K562 (cell line): ENCODE data around the gene RASIP1. TPM values are rescaled to one million over a fixed set of nuclear protein-coding genes. Genes with fewer than 3 reads are reported as not detected.
A peak's percentile ranks its signal among the peaks of the same experiment; 100 is the strongest.

Experiments
- ATAC-seq: fragments of 200-7000 bp; cut with Tn5 transposase; 3 replicates; pipeline ENCODE4 v1.9.1; 2020; ENCODE audit warnings: moderate library complexity
- BruUV-seq: library from RNA; stranded (reverse); fragments of 400-500 nt; replicated peaks from 2 replicates; lab custom pipeline; 2021; lab: Mats Ljungman, UMichigan
- CTCF ChIA-PET: fragments of 300-600 bp; formaldehyde crosslinking; extraction: SDS; loops from one replicate; lab custom pipeline; 2021; ENCODE audit warnings: low intra/inter-chr PET ratio; lab: Yijun Ruan, JAX
- POLR2A ChIA-PET: fragments of 300-600, 350-650 bp; sonication (Branson Sonifier 250); formaldehyde crosslinking; extraction: SDS; loops from one replicate; lab custom pipeline; 2021; ENCODE audit warnings: antibody characterized with exemption, inconsistent platforms; lab: Yijun Ruan, JAX
- DNase-seq, 4 experiments: peaks; one replicate each; pipeline versions ENCODE4 v3.0.0 to v3.0.0-alpha.2; 2011 to 2018; ENCODE audit warnings: low spot score in 3 of 4, mixed read lengths in 3 of 4; ENCODE audit errors: extremely low read depth in 1 of 4
- FAIRE-seq: peaks from 2 replicates; lab custom pipeline; 2011; peaks lifted over from hg19 to GRCh38; lab: Jason Lieb, UNC
- H2AFZ ChIP-seq: 2 replicates; pipeline ENCODE4 v1.6.0; 2011; ENCODE audit warnings: low read depth, low read length, control low read depth, inconsistent platforms
- H3K27ac ChIP-seq: fragments of 200-600 bp; 3 replicates; pipeline ENCODE4 v1.8.0; 2011; ENCODE audit warnings: low read depth, mild to moderate bottlenecking, control low read depth, inconsistent platforms, low read length, moderate library complexity, mixed read lengths; ENCODE audit errors: extremely low read depth
- H3K27me3 ChIP-seq, 2 experiments: fragments of 300-600 bp in 1 of 2; 2 replicates in 1 of 2; 3 replicates in 1 of 2; pipeline versions ENCODE4 v1.6.0 to v1.8.0; 2011; ENCODE audit warnings: inconsistent platforms in 2 of 2, low read length in 2 of 2, mild to moderate bottlenecking in 1 of 2, mixed read lengths in 1 of 2, moderate library complexity in 1 of 2; ENCODE audit not compliant: control insufficient read depth in 2 of 2, insufficient read depth in 2 of 2
- H3K36me3 ChIP-seq: fragments of 300-600 bp; 3 replicates; pipeline ENCODE4 v1.8.0; 2011; ENCODE audit warnings: mild to moderate bottlenecking, low read length, inconsistent platforms; ENCODE audit not compliant: control insufficient read depth, insufficient read depth
- H3K4me1 ChIP-seq, 2 experiments: fragments of 200-600 bp in 1 of 2; replicated peaks in 1 of 2; 2 replicates in 1 of 2; 3 replicates in 1 of 2; pipeline versions ENCODE4 v1.5.1 to v1.8.0; 2011; ENCODE audit warnings: inconsistent platforms in 2 of 2, low read length in 2 of 2, mild to moderate bottlenecking in 1 of 2, mixed read lengths in 1 of 2, moderate library complexity in 1 of 2; ENCODE audit not compliant: control insufficient read depth in 2 of 2, insufficient read depth in 2 of 2
- H3K4me2 ChIP-seq: 2 replicates; pipeline ENCODE4 v1.6.1; 2011; ENCODE audit warnings: low read length, control low read depth, inconsistent platforms, mixed read lengths; ENCODE audit not compliant: insufficient read depth
- H3K4me3 ChIP-seq: fragments of 200-600 bp; sonication (generic), shearing (Covaris generic); 2 replicates; pipeline ENCODE4 v1.5.1; 2016; ENCODE audit warnings: control low read depth, inconsistent platforms
- H3K79me2 ChIP-seq: fragments of 200-600 bp; 3 replicates; pipeline ENCODE4 v1.8.0; 2011; ENCODE audit warnings: low read length, inconsistent platforms; ENCODE audit not compliant: control insufficient read depth, insufficient read depth
- H3K9ac ChIP-seq, 2 experiments: 2 replicates each; pipeline versions ENCODE4 v1.6.0 to v1.6.1; 2011; ENCODE audit warnings: low read depth in 2 of 2, low read length in 2 of 2, control low read depth in 1 of 2, inconsistent platforms in 1 of 2, mild to moderate bottlenecking in 1 of 2, mixed read lengths in 1 of 2; ENCODE audit not compliant: insufficient read depth in 1 of 2
- H3K9me1 ChIP-seq: one replicate; pipeline ENCODE4 v1.6.0; 2011; ENCODE audit warnings: inconsistent platforms, mild to moderate bottlenecking, low read length, moderate library complexity; ENCODE audit not compliant: control insufficient read depth, insufficient read depth
- H3K9me3 ChIP-seq: replicated peaks from 2 replicates; pipeline ENCODE4 v1.5.1; 2011; ENCODE audit warnings: low read depth, low read length, inconsistent platforms; ENCODE audit not compliant: control insufficient read depth, insufficient read depth
- H4K20me1 ChIP-seq: replicated peaks from 2 replicates; pipeline ENCODE4 v1.6.1; 2011; ENCODE audit warnings: low read length, inconsistent platforms, mixed read lengths; ENCODE audit not compliant: control insufficient read depth, insufficient read depth
- CHD1 ChIP-seq: fragments of 200-600 bp; sonication (generic); IDR thresholded peaks from one replicate; pipeline ENCODE4 v1.6.1; 2012; ENCODE audit warnings: mild to moderate bottlenecking, moderate library complexity, low read length, inconsistent platforms
- HDAC1 ChIP-seq, 2 experiments: fragments of 450-650 bp; IDR thresholded peaks; 2 replicates each; pipeline ENCODE4 v1.6.1; 2016 to 2017; ENCODE audit warnings: inconsistent platforms in 1 of 2, mild to moderate bottlenecking in 1 of 2, moderate library complexity in 1 of 2
- HDAC8 ChIP-seq: fragments of 450-650 bp; IDR thresholded peaks from 2 replicates; pipeline ENCODE4 v1.6.1; 2016; ENCODE audit warnings: mild to moderate bottlenecking, missing genetic modification characterization, moderate library complexity, missing compliant biosample characterization
- IRF2 ChIP-seq: sonication (generic); formaldehyde crosslinking; IDR thresholded peaks from 2 replicates; pipeline ENCODE4 v1.8.1; 2022; ENCODE audit warnings: mild to moderate bottlenecking, missing genetic modification reagents
- MEF2A ChIP-seq: IDR thresholded peaks from 2 replicates; pipeline ENCODE4 v1.6.1; 2011; ENCODE audit warnings: low read depth, mild to moderate bottlenecking, low read length, moderate library complexity; ENCODE audit not compliant: control insufficient read depth
- NFIC ChIP-seq: fragments of 450-650 bp; IDR thresholded peaks from 2 replicates; pipeline ENCODE4 v1.6.1; 2017; ENCODE audit warnings: mild to moderate bottlenecking, inconsistent platforms
- PHF8 ChIP-seq: fragments of 200-600 bp; sonication (generic); IDR thresholded peaks from 2 replicates; pipeline ENCODE4 v1.6.1; 2012; ENCODE audit warnings: mixed run types, mild to moderate bottlenecking, inconsistent platforms, low read length, moderate library complexity, borderline replicate concordance
- POLR2AphosphoS5 ChIP-seq: IDR thresholded peaks from 2 replicates; pipeline ENCODE4 v1.6.1; 2011; ENCODE audit warnings: mild to moderate bottlenecking, low read depth, low read length, moderate library complexity; ENCODE audit not compliant: control insufficient read depth, insufficient read depth
- TEAD1 ChIP-seq, 2 experiments: fragments of 450-650 bp in 1 of 2; sonication (generic) in 1 of 2; formaldehyde crosslinking; IDR thresholded peaks; 2 replicates each; pipeline versions ENCODE4 v1.4.0 to v1.8.0; 2020 to 2022; ENCODE audit warnings: mild to moderate bottlenecking in 2 of 2, missing genetic modification reagents in 1 of 2
- ZBED1 ChIP-seq: IDR thresholded peaks from 2 replicates; pipeline ENCODE4 v1.6.1; 2014
- WGBS: fragments of 100-300 bp; shearing (Covaris generic); methylation state at CpG from one replicate; pipeline ENCODE4 v1.1.6; 2016; ENCODE audit warnings: low coverage, mixed read lengths; ENCODE audit not compliant: insufficient coverage; ENCODE audit errors: missing lambda C conversion rate; 5-methylcytosine and 5-hydroxymethylcytosine counted together
- in situ Hi-C: fragments of 300-500 bp; cut with MboI; formaldehyde crosslinking; loops from 4 replicates; pipeline ENCODE4 v1.15.0; 2018; ENCODE audit warnings: inconsistent platforms, mixed read lengths
- intact Hi-C: fragments of 100-400 bp; cut with micrococcal nuclease; formaldehyde crosslinking; loops from 2 replicates; pipeline ENCODE4 v1.14.2; 2022
- polyA plus RNA-seq, 8 experiments: library from polyadenylated mRNA; depleted of rRNA in 4 of 8; stranded (reverse) in 5 of 8; unstranded in 3 of 8; fragments of >200 nt; fragmentation: Nextera tagmentation in 2 of 8; fragmentation: Illumina TruSeq in 1 of 8; extraction: Ambion mirVana in 2 of 8; extraction: Trizol in 1 of 8; gene quantifications; 2 replicates each; pipeline versions ENCODE4 v1.2.1 to v1.2.3, GENCODE V29; 2011 to 2014; ENCODE audit warnings: inconsistent platforms in 1 of 8, missing spikeins in 1 of 8
- total RNA-seq, 7 experiments: library from RNA; depleted of rRNA in 6 of 7; stranded (reverse); fragments of >200 nt in 6 of 7; fragmentation: Illumina TruSeq in 2 of 7; extraction: Trizol in 2 of 7; gene quantifications; 2 replicates each; pipeline versions ENCODE4 v1.2.1 to v1.2.3, GENCODE V29; 2011 to 2021; ENCODE audit warnings: low replicate concordance in 1 of 7
- TF ChIP-seq, protein P1 (sequence below): sonication (generic); formaldehyde crosslinking; IDR thresholded peaks from 2 replicates; pipeline ENCODE4 v1.8.1; 2023; ENCODE audit warnings: mild to moderate bottlenecking, missing genetic modification reagents
- TF ChIP-seq, protein P2 (sequence below): fragments of 250-450 bp; sonication (Bioruptor Pico); IDR thresholded peaks from 2 replicates; pipeline ENCODE4 v1.4.0; 2020; ENCODE audit warnings: mild to moderate bottlenecking, moderate library complexity
- TF ChIP-seq, protein P3 (sequence below): fragments of 450-650 bp; IDR thresholded peaks from 2 replicates; pipeline ENCODE4 v1.6.1; 2017; ENCODE audit warnings: mild to moderate bottlenecking, moderate library complexity
- TF ChIP-seq, protein P4 (sequence below): fragments of 450-650 bp; formaldehyde crosslinking; conservative IDR thresholded peaks from 2 replicates; pipeline ENCODE4 v1.4.0; 2022; ENCODE audit warnings: mild to moderate bottlenecking, missing genetic modification characterization

The RASIP1 gene
- total and polyA plus RNA-seq, 9 of the 15 experiments (the other 6 are each of a cell fraction or from before 2014, with no cell fraction given): 0.20 to 4.7 (median 1.5) TPM

DNA sequence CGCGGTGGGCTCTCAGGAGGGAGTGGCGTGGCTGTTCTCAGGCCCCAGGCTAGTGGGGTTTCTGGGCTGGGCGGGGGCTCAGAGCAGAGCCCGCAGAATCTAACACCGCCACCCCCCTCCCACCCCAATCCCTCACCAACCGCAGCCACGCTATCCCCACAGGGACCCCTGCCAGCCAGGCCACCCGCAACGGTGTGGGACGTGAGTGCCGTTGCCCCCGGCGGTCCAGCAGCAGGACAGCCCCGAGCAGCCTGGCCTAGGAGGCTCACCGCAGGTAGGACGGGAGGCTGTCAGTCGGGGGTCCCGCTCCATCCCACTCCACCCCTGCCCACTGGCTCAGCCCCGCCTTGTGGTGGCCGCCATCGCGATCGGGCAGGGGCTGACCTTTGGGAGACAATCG lies 67.4 kb downstream of the RASIP1 start, which contains the start of gene NTN5 (continued):
- TF ChIP-seq, protein P1, sequence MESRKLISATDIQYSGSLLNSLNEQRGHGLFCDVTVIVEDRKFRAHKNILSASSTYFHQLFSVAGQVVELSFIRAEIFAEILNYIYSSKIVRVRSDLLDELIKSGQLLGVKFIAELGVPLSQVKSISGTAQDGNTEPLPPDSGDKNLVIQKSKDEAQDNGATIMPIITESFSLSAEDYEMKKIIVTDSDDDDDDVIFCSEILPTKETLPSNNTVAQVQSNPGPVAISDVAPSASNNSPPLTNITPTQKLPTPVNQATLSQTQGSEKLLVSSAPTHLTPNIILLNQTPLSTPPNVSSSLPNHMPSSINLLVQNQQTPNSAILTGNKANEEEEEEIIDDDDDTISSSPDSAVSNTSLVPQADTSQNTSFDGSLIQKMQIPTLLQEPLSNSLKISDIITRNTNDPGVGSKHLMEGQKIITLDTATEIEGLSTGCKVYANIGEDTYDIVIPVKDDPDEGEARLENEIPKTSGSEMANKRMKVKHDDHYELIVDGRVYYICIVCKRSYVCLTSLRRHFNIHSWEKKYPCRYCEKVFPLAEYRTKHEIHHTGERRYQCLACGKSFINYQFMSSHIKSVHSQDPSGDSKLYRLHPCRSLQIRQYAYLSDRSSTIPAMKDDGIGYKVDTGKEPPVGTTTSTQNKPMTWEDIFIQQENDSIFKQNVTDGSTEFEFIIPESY (CRISPR knock-in tag): no peak
- TF ChIP-seq MEF2A (no peak), PHF8 (no peak)
- TF ChIP-seq, protein P2, sequence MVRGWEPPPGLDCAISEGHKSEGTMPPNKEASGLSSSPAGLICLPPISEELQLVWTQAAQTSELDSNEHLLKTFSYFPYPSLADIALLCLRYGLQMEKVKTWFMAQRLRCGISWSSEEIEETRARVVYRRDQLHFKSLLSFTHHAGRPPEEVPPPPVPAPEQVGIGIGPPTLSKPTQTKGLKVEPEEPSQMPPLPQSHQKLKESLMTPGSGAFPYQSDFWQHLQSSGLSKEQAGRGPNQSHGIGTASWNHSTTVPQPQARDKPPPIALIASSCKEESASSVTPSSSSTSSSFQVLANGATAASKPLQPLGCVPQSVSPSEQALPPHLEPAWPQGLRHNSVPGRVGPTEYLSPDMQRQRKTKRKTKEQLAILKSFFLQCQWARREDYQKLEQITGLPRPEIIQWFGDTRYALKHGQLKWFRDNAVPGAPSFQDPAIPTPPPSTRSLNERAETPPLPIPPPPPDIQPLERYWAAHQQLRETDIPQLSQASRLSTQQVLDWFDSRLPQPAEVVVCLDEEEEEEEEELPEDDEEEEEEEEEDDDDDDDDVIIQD (CRISPR knock-in tag): no peak

DNA sequence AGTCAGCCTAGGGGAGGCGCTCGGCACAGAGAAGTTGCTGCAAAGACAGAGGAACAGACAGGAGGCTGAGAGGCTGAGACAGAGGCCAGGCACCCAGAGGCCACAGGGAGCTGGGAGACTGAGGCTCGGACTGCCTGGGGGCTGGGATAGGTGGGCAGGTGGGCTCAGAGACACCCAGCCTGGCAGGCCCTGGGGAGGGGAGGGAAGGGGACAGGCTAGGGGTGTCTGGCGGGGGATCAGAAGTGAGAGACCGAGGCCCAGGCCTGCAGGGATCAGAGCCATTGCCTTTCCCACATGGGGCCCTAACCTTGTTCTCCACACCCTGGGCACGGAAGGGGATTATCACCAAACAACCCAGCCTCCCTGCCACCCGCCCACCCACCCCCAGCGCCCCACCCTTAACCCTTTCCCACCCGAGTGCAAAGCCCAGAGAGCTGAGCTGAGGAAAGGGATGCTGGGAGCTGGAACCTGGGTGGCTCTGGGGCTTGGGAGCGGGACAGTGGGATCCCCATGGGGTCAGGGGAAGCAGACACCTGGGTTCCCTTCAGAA lies 68.9 kb downstream of the RASIP1 start:
- no peaks in the 10 kb centered on the region for H4K20me1 ChIP-seq
- POLR2A ChIA-PET: no interaction called here
- H3K27ac ChIP-seq: no peak overlapping the region
- 51% methylated on average over 5 of the region's 10 CpGs for WGBS
- H2AFZ ChIP-seq: no peak overlapping the region
- in situ Hi-C loops (no loop called here), intact Hi-C loops (no loop called here)
- H3K36me3 ChIP-seq: no peaks in the 10 kb centered on the region
- DNase-seq (no peak), ATAC-seq (no peak), FAIRE-seq (no peak)
- no peaks in the 10 kb centered on the region for H3K79me2 ChIP-seq
- no peak overlapping the region for H3K4me2 ChIP-seq
- H3K9me3 ChIP-seq: no peaks in the 10 kb centered on the region
- H3K4me3 ChIP-seq: no peak overlapping the region
- peaks cover 4 to 43% of the 10 kb centered on the region in 2 experiments; a peak in 4 of 5 replicates for H3K4me1 ChIP-seq
- no peaks in the 10 kb centered on the region for H3K27me3 ChIP-seq
- CTCF ChIA-PET: no interaction called here
- peak overlapping the region in 1 of 2 experiments; percentile 71; a peak in 2 of 4 replicates for H3K9ac ChIP-seq
- no TSS peak for BruUV-seq
- no peaks in the 10 kb centered on the region for H3K9me1 ChIP-seq
- TF ChIP-seq TEAD1 (CRISPR knock-in tag; IDR thresholded peaks at IDR 0.05) (no peak), HDAC8 (tag) (no peak), CHD1 (no peak), IRF2 (CRISPR knock-in tag) (no peak), NFIC (no peak), ZBED1 (no peak), POLR2AphosphoS5 (no peak), HDAC1 (IDR thresholded peaks at IDR 0.05) (no peak)
- TF ChIP-seq, protein P3, sequence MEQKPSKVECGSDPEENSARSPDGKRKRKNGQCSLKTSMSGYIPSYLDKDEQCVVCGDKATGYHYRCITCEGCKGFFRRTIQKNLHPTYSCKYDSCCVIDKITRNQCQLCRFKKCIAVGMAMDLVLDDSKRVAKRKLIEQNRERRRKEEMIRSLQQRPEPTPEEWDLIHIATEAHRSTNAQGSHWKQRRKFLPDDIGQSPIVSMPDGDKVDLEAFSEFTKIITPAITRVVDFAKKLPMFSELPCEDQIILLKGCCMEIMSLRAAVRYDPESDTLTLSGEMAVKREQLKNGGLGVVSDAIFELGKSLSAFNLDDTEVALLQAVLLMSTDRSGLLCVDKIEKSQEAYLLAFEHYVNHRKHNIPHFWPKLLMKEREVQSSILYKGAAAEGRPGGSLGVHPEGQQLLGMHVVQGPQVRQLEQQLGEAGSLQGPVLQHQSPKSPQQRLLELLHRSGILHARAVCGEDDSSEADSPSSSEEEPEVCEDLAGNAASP: no peak
- TF ChIP-seq, protein P4, sequence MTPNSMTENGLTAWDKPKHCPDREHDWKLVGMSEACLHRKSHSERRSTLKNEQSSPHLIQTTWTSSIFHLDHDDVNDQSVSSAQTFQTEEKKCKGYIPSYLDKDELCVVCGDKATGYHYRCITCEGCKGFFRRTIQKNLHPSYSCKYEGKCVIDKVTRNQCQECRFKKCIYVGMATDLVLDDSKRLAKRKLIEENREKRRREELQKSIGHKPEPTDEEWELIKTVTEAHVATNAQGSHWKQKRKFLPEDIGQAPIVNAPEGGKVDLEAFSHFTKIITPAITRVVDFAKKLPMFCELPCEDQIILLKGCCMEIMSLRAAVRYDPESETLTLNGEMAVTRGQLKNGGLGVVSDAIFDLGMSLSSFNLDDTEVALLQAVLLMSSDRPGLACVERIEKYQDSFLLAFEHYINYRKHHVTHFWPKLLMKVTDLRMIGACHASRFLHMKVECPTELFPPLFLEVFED (CRISPR knock-in tag): no peak
